GM12878 (cell line): ENCODE measurements around the gene IL13RA2.
A peak's percentile ranks its signal among the peaks of the same experiment; 100 is the strongest.

ENCODE experiments used
- BRCA1 ChIP-seq: IDR thresholded peaks from 2 replicates; pipeline ENCODE4 v1.6.1; 2011; ENCODE audit warnings: low read depth, low read length, improper control_type of control experiment
- CBFB ChIP-seq: IDR thresholded peaks from 2 replicates; pipeline ENCODE4 v1.6.1; 2016; ENCODE audit warnings: antibody characterized with exemption, low read depth
- CHD4 ChIP-seq: fragments of 200-600 bp; sonication (generic); IDR thresholded peaks from 2 replicates; pipeline ENCODE4 v1.6.1; 2016; ENCODE audit warnings: mild to moderate bottlenecking
- POLR2AphosphoS5 ChIP-seq: IDR thresholded peaks from 2 replicates; pipeline ENCODE4 v1.6.1; 2011; ENCODE audit warnings: mild to moderate bottlenecking, low read length, inconsistent platforms
- TCF7 ChIP-seq: IDR thresholded peaks from 2 replicates; pipeline ENCODE4 v1.6.1; 2014; ENCODE audit warnings: antibody characterized with exemption, borderline replicate concordance
- TF ChIP-seq, protein P1 (sequence below), 3 experiments: IDR thresholded peaks in 2 of 3; conservative IDR thresholded peaks in 1 of 3; 2 replicates each; pipeline ENCODE4 v1.5.1; 2011; ENCODE audit warnings: low read depth in 3 of 3, low read length in 3 of 3, mild to moderate bottlenecking in 3 of 3, control low read depth in 2 of 3, moderate library complexity in 2 of 3, inconsistent platforms in 1 of 3, mixed read lengths in 1 of 3; ENCODE audit not compliant: control insufficient read depth in 2 of 3, insufficient read depth in 1 of 3; ENCODE audit errors: extremely low read depth in 1 of 3
- TF ChIP-seq, protein P2 (sequence below): IDR thresholded peaks from 2 replicates; pipeline ENCODE4 v1.6.1; 2012; ENCODE audit warnings: mild to moderate bottlenecking, low read depth, low read length
- TF ChIP-seq, protein P3 (sequence below): IDR thresholded peaks from 2 replicates; pipeline ENCODE4 v1.6.1; 2012; ENCODE audit warnings: improper control_type of control experiment, low read depth, low read length; ENCODE audit not compliant: insufficient replicate concordance

DNA sequence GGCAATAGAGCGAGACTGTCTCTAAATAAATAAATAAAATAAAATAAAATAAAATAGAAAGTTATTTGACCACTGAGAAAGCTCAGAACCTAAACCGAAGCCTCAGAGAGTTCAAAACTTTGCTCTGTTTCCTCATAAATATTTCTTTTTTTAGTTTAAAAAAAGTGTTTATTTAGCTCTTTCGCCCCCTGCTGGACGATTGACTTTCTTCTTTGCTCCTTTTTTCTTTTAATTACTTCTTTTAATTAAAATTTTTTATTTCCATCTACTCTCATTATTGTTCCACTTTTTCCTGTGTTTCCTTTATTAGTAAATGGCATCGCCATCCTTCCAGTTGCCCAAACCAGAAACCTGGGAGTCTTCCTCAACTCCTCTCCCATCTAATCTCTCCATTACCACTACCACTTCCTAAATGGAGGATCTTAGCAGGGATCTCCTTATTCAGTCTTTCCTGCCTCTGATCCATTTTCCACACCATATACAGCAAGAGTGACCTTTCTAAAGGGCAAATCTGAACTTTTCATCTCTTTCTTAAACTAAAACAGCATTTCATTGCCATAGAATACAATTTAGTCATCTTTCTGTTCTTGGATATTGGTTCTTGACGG lies 728 bp upstream of the IL13RA2 start:
- TF ChIP-seq, protein P1, sequence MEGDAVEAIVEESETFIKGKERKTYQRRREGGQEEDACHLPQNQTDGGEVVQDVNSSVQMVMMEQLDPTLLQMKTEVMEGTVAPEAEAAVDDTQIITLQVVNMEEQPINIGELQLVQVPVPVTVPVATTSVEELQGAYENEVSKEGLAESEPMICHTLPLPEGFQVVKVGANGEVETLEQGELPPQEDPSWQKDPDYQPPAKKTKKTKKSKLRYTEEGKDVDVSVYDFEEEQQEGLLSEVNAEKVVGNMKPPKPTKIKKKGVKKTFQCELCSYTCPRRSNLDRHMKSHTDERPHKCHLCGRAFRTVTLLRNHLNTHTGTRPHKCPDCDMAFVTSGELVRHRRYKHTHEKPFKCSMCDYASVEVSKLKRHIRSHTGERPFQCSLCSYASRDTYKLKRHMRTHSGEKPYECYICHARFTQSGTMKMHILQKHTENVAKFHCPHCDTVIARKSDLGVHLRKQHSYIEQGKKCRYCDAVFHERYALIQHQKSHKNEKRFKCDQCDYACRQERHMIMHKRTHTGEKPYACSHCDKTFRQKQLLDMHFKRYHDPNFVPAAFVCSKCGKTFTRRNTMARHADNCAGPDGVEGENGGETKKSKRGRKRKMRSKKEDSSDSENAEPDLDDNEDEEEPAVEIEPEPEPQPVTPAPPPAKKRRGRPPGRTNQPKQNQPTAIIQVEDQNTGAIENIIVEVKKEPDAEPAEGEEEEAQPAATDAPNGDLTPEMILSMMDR (IDR thresholded peaks at IDR 0.05 in 2 of 3, conservative IDR thresholded peaks at IDR 0.05 in 1 of 3; ENCODE audit: control insufficient read depth in 2 of 3, extremely low read depth in 1 of 3, insufficient read depth in 1 of 3, low read depth in 3 of 3, low read length in 3 of 3): peak in 2 of 3 experiments; percentile 33 to 34; a peak in 3 of 6 replicates
- TF ChIP-seq CHD4 (no peak), TCF7 (no peak), POLR2AphosphoS5 (no peak), CBFB (no peak), BRCA1 (no peak)
- TF ChIP-seq, protein P2, sequence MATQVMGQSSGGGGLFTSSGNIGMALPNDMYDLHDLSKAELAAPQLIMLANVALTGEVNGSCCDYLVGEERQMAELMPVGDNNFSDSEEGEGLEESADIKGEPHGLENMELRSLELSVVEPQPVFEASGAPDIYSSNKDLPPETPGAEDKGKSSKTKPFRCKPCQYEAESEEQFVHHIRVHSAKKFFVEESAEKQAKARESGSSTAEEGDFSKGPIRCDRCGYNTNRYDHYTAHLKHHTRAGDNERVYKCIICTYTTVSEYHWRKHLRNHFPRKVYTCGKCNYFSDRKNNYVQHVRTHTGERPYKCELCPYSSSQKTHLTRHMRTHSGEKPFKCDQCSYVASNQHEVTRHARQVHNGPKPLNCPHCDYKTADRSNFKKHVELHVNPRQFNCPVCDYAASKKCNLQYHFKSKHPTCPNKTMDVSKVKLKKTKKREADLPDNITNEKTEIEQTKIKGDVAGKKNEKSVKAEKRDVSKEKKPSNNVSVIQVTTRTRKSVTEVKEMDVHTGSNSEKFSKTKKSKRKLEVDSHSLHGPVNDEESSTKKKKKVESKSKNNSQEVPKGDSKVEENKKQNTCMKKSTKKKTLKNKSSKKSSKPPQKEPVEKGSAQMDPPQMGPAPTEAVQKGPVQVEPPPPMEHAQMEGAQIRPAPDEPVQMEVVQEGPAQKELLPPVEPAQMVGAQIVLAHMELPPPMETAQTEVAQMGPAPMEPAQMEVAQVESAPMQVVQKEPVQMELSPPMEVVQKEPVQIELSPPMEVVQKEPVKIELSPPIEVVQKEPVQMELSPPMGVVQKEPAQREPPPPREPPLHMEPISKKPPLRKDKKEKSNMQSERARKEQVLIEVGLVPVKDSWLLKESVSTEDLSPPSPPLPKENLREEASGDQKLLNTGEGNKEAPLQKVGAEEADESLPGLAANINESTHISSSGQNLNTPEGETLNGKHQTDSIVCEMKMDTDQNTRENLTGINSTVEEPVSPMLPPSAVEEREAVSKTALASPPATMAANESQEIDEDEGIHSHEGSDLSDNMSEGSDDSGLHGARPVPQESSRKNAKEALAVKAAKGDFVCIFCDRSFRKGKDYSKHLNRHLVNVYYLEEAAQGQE: no peak
- TF ChIP-seq, protein P3, sequence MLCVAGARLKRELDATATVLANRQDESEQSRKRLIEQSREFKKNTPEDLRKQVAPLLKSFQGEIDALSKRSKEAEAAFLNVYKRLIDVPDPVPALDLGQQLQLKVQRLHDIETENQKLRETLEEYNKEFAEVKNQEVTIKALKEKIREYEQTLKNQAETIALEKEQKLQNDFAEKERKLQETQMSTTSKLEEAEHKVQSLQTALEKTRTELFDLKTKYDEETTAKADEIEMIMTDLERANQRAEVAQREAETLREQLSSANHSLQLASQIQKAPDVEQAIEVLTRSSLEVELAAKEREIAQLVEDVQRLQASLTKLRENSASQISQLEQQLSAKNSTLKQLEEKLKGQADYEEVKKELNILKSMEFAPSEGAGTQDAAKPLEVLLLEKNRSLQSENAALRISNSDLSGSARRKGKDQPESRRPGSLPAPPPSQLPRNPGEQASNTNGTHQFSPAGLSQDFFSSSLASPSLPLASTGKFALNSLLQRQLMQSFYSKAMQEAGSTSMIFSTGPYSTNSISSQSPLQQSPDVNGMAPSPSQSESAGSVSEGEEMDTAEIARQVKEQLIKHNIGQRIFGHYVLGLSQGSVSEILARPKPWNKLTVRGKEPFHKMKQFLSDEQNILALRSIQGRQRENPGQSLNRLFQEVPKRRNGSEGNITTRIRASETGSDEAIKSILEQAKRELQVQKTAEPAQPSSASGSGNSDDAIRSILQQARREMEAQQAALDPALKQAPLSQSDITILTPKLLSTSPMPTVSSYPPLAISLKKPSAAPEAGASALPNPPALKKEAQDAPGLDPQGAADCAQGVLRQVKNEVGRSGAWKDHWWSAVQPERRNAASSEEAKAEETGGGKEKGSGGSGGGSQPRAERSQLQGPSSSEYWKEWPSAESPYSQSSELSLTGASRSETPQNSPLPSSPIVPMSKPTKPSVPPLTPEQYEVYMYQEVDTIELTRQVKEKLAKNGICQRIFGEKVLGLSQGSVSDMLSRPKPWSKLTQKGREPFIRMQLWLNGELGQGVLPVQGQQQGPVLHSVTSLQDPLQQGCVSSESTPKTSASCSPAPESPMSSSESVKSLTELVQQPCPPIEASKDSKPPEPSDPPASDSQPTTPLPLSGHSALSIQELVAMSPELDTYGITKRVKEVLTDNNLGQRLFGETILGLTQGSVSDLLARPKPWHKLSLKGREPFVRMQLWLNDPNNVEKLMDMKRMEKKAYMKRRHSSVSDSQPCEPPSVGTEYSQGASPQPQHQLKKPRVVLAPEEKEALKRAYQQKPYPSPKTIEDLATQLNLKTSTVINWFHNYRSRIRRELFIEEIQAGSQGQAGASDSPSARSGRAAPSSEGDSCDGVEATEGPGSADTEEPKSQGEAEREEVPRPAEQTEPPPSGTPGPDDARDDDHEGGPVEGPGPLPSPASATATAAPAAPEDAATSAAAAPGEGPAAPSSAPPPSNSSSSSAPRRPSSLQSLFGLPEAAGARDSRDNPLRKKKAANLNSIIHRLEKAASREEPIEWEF: no peak
